OCI-LY7 (cell line): ENCODE results near the gene DPYD.

ENCODE experiments used
- CTCF ChIP-seq: fragments of 200-600 bp; sonication (generic); conservative IDR thresholded peaks from 2 replicates; pipeline ENCODE4 v1.5.1; 2014; ENCODE audit warnings: mild to moderate bottlenecking, antibody characterized with exemption, low read length, moderate library complexity, mixed read lengths
- EZH2phosphoT487 ChIP-seq: fragments of 200-600 bp; sonication (generic); IDR thresholded peaks from 2 replicates; pipeline ENCODE4 v1.6.1; 2018; ENCODE audit warnings: low read depth, borderline replicate concordance, mild to moderate bottlenecking, mixed run types, antibody characterized with exemption, low read length, moderate library complexity, mixed read lengths

- no peak for TF ChIP-seq EZH2phosphoT487
- no peak for TF ChIP-seq CTCF
Measured at GRCh38 chr1:97947695-97948094, 26.9 kb upstream of the DPYD start.
